Umbilical cord (tissue), 2 donors: ENCODE results near the gene MAGEA2B. TPM values are rescaled to one million over a fixed set of nuclear protein-coding genes. Genes with fewer than 3 reads are reported as not detected.
"Not testable (repeated sequence)": the region's sequence is repeated elsewhere in the genome, so short reads cannot be mapped to it uniquely, and the experiment has no call there.

Experiments used
- DNase-seq: peaks from one replicate; pipeline ENCODE4 v3.0.0-alpha.2; 2015; ENCODE audit warnings: low spot score
- total RNA-seq: library from RNA; depleted of rRNA; stranded (reverse); fragments of >200 nt; gene quantifications from one replicate; pipeline ENCODE4 v1.2.3, GENCODE V29; 2014; ENCODE audit warnings: low replicate concordance; ENCODE audit not compliant: insufficient read depth

Gene MAGEA2B
- not detected for total RNA-seq

DNA sequence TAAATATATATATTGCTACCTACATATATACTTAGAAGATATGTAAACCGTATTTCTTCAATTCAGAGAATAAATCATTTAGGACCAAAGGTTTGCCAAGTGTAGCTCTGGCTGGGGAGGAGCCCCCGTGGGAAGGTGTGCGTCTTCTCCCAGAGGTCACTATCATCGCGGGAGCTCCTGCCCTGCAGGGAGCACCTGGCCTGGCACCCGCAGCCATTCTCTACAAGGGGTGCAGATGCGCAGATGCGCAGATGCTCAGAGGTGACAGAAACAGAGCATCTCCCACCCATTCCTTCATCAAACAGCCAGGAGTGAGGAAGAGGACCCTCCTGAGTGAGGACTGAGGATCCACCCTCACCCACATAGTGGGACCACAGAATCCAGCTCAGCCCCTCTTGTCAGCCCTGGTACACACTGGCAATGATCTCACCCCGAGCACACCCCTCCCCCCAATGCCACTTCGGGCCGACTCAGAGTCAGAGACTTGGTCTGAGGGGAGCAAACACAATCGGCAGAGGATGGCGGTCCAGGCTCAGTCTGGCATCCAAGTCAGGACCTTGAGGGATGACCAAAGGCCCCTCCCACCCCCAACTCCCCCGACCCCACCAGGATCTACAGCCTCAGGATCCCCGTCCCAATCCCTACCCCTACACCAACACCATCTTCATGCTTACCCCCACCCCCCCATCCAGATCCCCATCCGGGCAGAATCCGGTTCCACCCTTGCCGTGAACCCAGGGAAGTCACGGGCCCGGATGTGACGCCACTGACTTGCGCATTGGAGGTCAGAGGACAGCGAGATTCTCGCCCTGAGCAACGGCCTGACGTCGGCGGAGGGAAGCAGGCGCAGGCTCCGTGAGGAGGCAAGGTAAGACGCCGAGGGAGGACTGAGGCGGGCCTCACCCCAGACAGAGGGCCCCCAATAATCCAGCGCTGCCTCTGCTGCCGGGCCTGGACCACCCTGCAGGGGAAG is at the start of gene MAGEA2B:
MAGEA2B (plus strand) TSS at position 814 of the 973 bp plus-strand sequence. CDS start 2,479 bp downstream, outside the sequence.
- not testable (repeated sequence) for DNase-seq

GRCh38 chrX:152674135-152674534 is 40.3 kb upstream of the MAGEA2B start:
- no peak for DNase-seq

GRCh38 chrX:152674652-152675051 is 39.8 kb upstream of the MAGEA2B start:
- not testable (repeated sequence) for DNase-seq

GRCh38 chrX:152681012-152681411 is 33.4 kb upstream of the MAGEA2B start:
- DNase-seq: not testable (repeated sequence)

GRCh38 chrX:152697952-152698931 is 16.2 kb upstream of the MAGEA2B start, which contains the start of gene MAGEA3:
MAGEA3 (plus strand) TSS chrX:152698794; CDS start chrX:152700833, 2,039 bp downstream.
- not testable (repeated sequence) for DNase-seq

GRCh38 chrX:152700390-152700789 is 14.0 kb upstream of the MAGEA2B start:
- DNase-seq: not testable (repeated sequence)

- DNase-seq: not testable (repeated sequence)
These were observed 7.9 kb upstream of the MAGEA2B start for GRCh38 chrX:152706500-152706899.

GRCh38 chrX:152709173-152709572 is 5.3 kb upstream of the MAGEA2B start, which contains the start of gene CSAG2:
CSAG2 (minus strand) TSS chrX:152709273; CDS start chrX:152709112, 161 bp downstream.
- DNase-seq: not testable (repeated sequence)

DNA sequence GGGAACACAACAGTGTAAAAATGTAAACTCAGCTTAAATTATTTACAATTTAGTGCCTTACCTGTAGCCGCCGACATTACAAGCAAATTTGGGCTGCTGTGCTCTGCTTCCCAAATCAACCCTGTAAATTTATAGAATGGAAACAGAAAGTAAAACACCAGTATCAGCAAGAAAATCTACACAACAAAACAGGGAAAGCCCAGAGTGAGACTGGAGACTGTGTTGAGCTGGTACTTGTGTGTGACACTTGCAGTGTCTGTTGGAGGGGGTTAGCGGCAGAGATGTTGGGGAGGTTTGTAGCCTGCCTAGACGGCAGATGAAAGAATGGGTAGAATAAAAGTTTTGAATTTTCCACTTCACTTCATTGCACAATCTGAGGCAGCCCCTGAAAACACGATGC is 1.2 kb upstream of the MAGEA2B start:
- not testable (repeated sequence) for DNase-seq

DNA sequence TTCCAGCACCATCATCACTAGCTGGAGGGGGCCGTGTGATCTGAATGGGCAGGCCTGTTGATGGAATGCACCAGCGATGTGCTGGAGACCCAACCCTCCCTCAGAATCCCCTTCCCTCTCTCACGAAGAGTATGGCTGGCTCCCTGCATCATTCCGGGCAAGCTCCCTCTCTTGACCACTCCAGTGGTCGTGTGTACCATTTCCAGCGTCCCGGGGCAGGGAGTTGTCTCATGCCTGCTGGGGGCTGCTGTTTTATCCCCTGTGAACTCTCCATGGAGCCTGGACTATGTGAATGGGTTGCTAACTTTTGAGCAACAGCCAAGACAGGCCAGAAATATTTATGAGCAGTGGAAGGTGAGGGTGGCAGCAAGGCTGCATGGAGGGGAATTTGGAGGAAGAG is 11.0 kb downstream of the MAGEA2B start:
- DNase-seq: no peak

GRCh38 chrX:152733261-152733975 is 19.0 kb downstream of the MAGEA2B start, which contains the start of the genes CSAG1 and MAGEA12:
CSAG1 (minus strand) TSS chrX:152733721; CDS start chrX:152732460, 1,261 bp downstream.
MAGEA12 (plus strand) TSS chrX:152733757; CDS start chrX:152736162, 2,405 bp downstream.
- no peak for DNase-seq

DNA sequence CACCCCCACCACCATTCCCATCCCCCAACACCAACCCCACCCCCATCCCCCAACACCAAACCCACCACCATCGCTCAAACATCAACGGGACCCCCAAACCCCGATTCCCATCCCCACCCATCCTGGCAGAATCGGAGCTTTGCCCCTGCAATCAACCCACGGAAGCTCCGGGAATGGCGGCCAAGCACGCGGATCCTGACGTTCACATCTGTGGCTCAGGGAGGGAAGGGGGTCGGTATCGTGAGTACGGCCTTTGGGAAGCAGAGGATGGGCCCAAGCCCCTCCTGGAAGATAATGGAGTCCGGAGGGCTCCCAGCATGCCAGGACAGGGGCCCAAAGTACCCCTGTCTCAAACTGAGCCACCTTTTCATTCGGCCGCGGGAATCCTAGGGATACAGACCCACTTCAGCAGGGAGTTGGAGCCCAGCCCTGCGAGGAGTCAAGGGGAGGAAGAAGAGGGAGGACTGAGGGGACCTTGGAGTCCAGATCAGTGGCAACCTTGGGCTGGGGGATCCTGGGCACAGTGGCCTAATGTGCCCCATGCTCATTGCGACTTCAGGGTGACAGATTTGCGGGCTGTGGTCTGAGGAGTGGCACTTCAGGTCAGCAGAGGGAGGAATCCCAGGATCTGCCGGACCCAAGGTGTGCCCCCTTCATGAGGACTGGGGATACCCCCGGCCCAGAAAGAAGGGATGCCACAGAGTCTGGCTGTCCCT is 19.9 kb downstream of the MAGEA2B start:
- DNase-seq: not testable (repeated sequence)

GRCh38 chrX:152735101-152735500 is 20.7 kb downstream of the MAGEA2B start:
- no peak for DNase-seq

- no peak for DNase-seq
These were observed 21.6 kb downstream of the MAGEA2B start for GRCh38 chrX:152735860-152736511.

- DNase-seq: not testable (repeated sequence)
These were observed 22.1 kb downstream of the MAGEA2B start for GRCh38 chrX:152736528-152736927.

GRCh38 chrX:152738560-152738959 is 24.1 kb downstream of the MAGEA2B start:
- DNase-seq: no peak

GRCh38 chrX:152753686-152754650 is 39.5 kb downstream of the MAGEA2B start, which contains the start of gene MAGEA2:
MAGEA2 (minus strand) TSS chrX:152753842; CDS start chrX:152751363, 2,479 bp downstream.
- DNase-seq: not testable (repeated sequence)

DNA sequence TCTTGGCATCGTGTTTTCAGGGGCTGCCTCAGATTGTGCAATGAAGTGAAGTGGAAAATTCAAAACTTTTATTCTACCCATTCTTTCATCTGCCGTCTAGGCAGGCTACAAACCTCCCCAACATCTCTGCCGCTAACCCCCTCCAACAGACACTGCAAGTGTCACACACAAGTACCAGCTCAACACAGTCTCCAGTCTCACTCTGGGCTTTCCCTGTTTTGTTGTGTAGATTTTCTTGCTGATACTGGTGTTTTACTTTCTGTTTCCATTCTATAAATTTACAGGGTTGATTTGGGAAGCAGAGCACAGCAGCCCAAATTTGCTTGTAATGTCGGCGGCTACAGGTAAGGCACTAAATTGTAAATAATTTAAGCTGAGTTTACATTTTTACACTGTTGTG is 40.4 kb downstream of the MAGEA2B start:
- not testable (repeated sequence) for DNase-seq
